Fibroblast of peridontal ligament (primary cell): ENCODE results near the gene NECTIN3.
A peak's percentile ranks its signal among the peaks of the same experiment; 100 is the strongest.

ENCODE experiments used
- DNase-seq: peaks from one replicate; pipeline ENCODE4 v3.0.0-alpha.2; 2010; ENCODE audit errors: extremely low read depth

Gene NECTIN3

GRCh38 chr3:111081008-111081545 lies 9.5 kb downstream of the NECTIN3 start:
- peak; percentile 64 for DNase-seq

- DNase-seq = no peak
Observed at GRCh38 chr3:111084911-111085310, 13.3 kb downstream of the NECTIN3 start.

- DNase-seq = no peak
Observed at GRCh38 chr3:111087924-111088469, 16.4 kb downstream of the NECTIN3 start.

GRCh38 chr3:111096487-111097209 lies 25.0 kb downstream of the NECTIN3 start:
- DNase-seq = no peak

- no peak for DNase-seq
Observed at GRCh38 chr3:111103807-111104206, 32.2 kb downstream of the NECTIN3 start.

GRCh38 chr3:111106993-111107661 lies 35.5 kb downstream of the NECTIN3 start:
- DNase-seq = no peak

- DNase-seq = peak; percentile 48
Observed at GRCh38 chr3:111107662-111108035, 36.0 kb downstream of the NECTIN3 start.

GRCh38 chr3:111112913-111113312 lies 41.3 kb downstream of the NECTIN3 start:
- DNase-seq = peak; percentile 30

- DNase-seq = no peak
Observed at GRCh38 chr3:111128884-111129283, 57.3 kb downstream of the NECTIN3 start.

- no peak for DNase-seq
Observed at GRCh38 chr3:111130827-111131226, 59.2 kb downstream of the NECTIN3 start.

- no peak for DNase-seq
Observed at GRCh38 chr3:111134302-111134701, 62.7 kb downstream of the NECTIN3 start.

- DNase-seq = peak; percentile 72
Observed at GRCh38 chr3:111151438-111151837, 79.8 kb downstream of the NECTIN3 start.

GRCh38 chr3:111152496-111152895 lies 80.9 kb downstream of the NECTIN3 start:
- DNase-seq = peak; percentile 85

- DNase-seq = no peak
Observed at GRCh38 chr3:111156517-111156916, 84.9 kb downstream of the NECTIN3 start.

GRCh38 chr3:111159391-111159790 lies 87.8 kb downstream of the NECTIN3 start:
- DNase-seq = no peak

- no peak for DNase-seq
Observed at GRCh38 chr3:111164621-111165020, 93.0 kb downstream of the NECTIN3 start.

GRCh38 chr3:111165411-111165810 lies 93.8 kb downstream of the NECTIN3 start:
- no peak for DNase-seq

- DNase-seq = peak; percentile 22
Observed at GRCh38 chr3:111173328-111173900, 101.8 kb downstream of the NECTIN3 start.

- DNase-seq = no peak
Observed at GRCh38 chr3:111173906-111174305, 102.3 kb downstream of the NECTIN3 start.

- no peak for DNase-seq
Observed at GRCh38 chr3:111190518-111190917, 118.9 kb downstream of the NECTIN3 start.

- DNase-seq = no peak
Observed at GRCh38 chr3:111193472-111193871, 121.9 kb downstream of the NECTIN3 start.

- DNase-seq = no peak
Observed at GRCh38 chr3:111194048-111194447, 122.4 kb downstream of the NECTIN3 start.

- DNase-seq = no peak
Observed at GRCh38 chr3:111197485-111197884, 125.9 kb downstream of the NECTIN3 start.
